ENCODE data around the gene ACTL6B.

Gene ACTL6B

GRCh38 chr7:100609958-100610357 is 46.3 kb downstream of the ACTL6B start:
- CTCF ChIA-PET: interaction anchor here (0.6 kb wide), 1 partner anchor 180 kb away, joined by 4 read pairs; no protein-coding TSS in a partner anchor
- TF ChIP-seq SP1 (IDR thresholded peaks at IDR 0.05): no peak
- TF ChIP-seq FOXM1 (IDR thresholded peaks at IDR 0.05; ENCODE audit: borderline replicate concordance): no peak
- no peak for TF ChIP-seq ARNT (IDR thresholded peaks at IDR 0.05)
- TF ChIP-seq NFRKB (IDR thresholded peaks at IDR 0.05): no peak
- TF ChIP-seq ELF4 (IDR thresholded peaks at IDR 0.05): no peak
- no peak for TF ChIP-seq TARDBP (IDR thresholded peaks at IDR 0.05)
- TF ChIP-seq FOXK2 (IDR thresholded peaks at IDR 0.05): no peak
- no peak for TF ChIP-seq LEF1 (IDR thresholded peaks at IDR 0.05; ENCODE audit: borderline replicate concordance)
- TF ChIP-seq CTBP1 (IDR thresholded peaks at IDR 0.05; ENCODE audit: borderline replicate concordance): no peak
- no peak for DNase-seq (ENCODE audit: extremely low spot score)
- POLR2A ChIA-PET: interaction anchor here (1.3 kb wide), 1 partner anchor 24 kb away, joined by 4 read pairs; the partner anchor contains the start of gene FBXO24

DNA sequence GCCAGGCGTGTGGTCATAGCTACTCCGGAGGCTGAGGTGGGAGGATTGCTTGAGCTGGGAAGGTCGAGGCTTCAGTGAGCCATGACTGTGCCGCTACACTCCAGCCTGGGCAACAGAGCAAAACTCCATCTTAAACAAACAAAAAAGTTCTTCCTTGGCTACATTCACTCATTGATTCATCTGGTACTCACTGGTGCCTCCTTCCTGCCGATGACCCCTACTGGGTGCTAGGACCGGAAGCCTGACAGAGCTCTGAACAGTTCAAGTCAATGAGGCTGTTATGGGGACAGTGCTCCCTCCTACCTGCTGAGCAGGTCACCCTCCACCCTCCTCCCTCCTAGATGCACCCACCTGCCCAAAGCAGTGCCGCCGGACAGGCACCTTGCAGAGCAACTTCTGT is 49.1 kb downstream of the ACTL6B start:
- no peak for DNase-seq (ENCODE audit: extremely low spot score)
- ChIA-PET CTCF (interaction anchor here (0.5 kb wide), 1 partner anchor 60 kb away, joined by 3 read pairs; no protein-coding TSS in a partner anchor), POLR2A (interaction anchor here (0.7 kb wide), 1 partner anchor 99 kb away, joined by 3 read pairs; the partner anchor contains the start of gene POP7)
- TF ChIP-seq ELF4 (IDR thresholded peaks at IDR 0.05): no peak
- TF ChIP-seq SUZ12 (IDR thresholded peaks at IDR 0.05): no peak
- no peak for TF ChIP-seq FOXM1 (IDR thresholded peaks at IDR 0.05; ENCODE audit: borderline replicate concordance)
- no peak for TF ChIP-seq ZNF384 (IDR thresholded peaks at IDR 0.05)
- TF ChIP-seq LEF1 (IDR thresholded peaks at IDR 0.05; ENCODE audit: borderline replicate concordance): no peak
- TF ChIP-seq NFRKB (IDR thresholded peaks at IDR 0.05): no peak
- no peak for TF ChIP-seq TARDBP (IDR thresholded peaks at IDR 0.05)
- no peak for TF ChIP-seq SP1 (IDR thresholded peaks at IDR 0.05)
- no peak for TF ChIP-seq HDGF (IDR thresholded peaks at IDR 0.05; ENCODE audit: borderline replicate concordance)
- TF ChIP-seq, protein P1, sequence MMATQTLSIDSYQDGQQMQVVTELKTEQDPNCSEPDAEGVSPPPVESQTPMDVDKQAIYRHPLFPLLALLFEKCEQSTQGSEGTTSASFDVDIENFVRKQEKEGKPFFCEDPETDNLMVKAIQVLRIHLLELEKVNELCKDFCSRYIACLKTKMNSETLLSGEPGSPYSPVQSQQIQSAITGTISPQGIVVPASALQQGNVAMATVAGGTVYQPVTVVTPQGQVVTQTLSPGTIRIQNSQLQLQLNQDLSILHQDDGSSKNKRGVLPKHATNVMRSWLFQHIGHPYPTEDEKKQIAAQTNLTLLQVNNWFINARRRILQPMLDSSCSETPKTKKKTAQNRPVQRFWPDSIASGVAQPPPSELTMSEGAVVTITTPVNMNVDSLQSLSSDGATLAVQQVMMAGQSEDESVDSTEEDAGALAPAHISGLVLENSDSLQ (IDR thresholded peaks at IDR 0.05): no peak
- no peak for TF ChIP-seq CTBP1 (IDR thresholded peaks at IDR 0.05; ENCODE audit: borderline replicate concordance)
- no peak for TF ChIP-seq FOXA1 (IDR thresholded peaks at IDR 0.05)
- no peak for TF ChIP-seq L3MBTL2 (conservative IDR thresholded peaks at IDR 0.05)
- no peak for TF ChIP-seq BHLHE40 (IDR thresholded peaks at IDR 0.05; ENCODE audit: borderline replicate concordance)
- no peak for TF ChIP-seq FOXK2 (IDR thresholded peaks at IDR 0.05)
- no peak for TF ChIP-seq ARNT (IDR thresholded peaks at IDR 0.05)

DNA sequence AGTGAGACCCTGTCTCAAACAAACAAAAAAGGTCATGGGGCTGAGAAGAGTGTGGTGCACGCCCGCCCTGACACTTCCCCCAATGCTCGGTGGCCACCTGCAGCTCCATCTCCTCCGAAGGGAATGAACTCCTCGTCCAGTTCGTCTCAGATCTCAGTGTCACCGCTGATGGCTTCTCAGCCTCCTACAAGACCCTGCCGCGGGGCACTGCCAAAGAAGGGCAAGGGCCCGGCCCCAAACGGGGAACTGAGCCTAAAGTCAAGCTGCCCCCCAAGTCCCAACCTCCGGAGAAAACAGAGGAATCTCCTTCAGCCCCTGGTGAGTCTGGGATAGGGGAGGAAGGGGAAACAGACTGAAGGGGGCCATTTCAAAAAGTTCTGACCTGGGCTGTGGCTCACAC is 49.9 kb downstream of the ACTL6B start:
- TF ChIP-seq HDGF (IDR thresholded peaks at IDR 0.05; ENCODE audit: borderline replicate concordance) (no peak), ARNT (IDR thresholded peaks at IDR 0.05) (no peak), ZNF384 (IDR thresholded peaks at IDR 0.05) (no peak), FOXA1 (IDR thresholded peaks at IDR 0.05) (no peak), LEF1 (IDR thresholded peaks at IDR 0.05; ENCODE audit: borderline replicate concordance) (no peak), SUZ12 (IDR thresholded peaks at IDR 0.05) (no peak), FOXK2 (IDR thresholded peaks at IDR 0.05) (no peak), L3MBTL2 (conservative IDR thresholded peaks at IDR 0.05) (no peak), NFRKB (IDR thresholded peaks at IDR 0.05) (no peak), CTBP1 (IDR thresholded peaks at IDR 0.05; ENCODE audit: borderline replicate concordance) (no peak), FOXM1 (IDR thresholded peaks at IDR 0.05; ENCODE audit: borderline replicate concordance) (no peak), ELF4 (IDR thresholded peaks at IDR 0.05) (no peak)
- TF ChIP-seq, protein P1 (IDR thresholded peaks at IDR 0.05): no peak
- DNase-seq (ENCODE audit: extremely low spot score): no peak
- ChIA-PET CTCF (no interaction called here), POLR2A (interaction anchor here (0.7 kb wide), 1 partner anchor 17 kb away, joined by 4 read pairs; no protein-coding TSS in a partner anchor)

DNA sequence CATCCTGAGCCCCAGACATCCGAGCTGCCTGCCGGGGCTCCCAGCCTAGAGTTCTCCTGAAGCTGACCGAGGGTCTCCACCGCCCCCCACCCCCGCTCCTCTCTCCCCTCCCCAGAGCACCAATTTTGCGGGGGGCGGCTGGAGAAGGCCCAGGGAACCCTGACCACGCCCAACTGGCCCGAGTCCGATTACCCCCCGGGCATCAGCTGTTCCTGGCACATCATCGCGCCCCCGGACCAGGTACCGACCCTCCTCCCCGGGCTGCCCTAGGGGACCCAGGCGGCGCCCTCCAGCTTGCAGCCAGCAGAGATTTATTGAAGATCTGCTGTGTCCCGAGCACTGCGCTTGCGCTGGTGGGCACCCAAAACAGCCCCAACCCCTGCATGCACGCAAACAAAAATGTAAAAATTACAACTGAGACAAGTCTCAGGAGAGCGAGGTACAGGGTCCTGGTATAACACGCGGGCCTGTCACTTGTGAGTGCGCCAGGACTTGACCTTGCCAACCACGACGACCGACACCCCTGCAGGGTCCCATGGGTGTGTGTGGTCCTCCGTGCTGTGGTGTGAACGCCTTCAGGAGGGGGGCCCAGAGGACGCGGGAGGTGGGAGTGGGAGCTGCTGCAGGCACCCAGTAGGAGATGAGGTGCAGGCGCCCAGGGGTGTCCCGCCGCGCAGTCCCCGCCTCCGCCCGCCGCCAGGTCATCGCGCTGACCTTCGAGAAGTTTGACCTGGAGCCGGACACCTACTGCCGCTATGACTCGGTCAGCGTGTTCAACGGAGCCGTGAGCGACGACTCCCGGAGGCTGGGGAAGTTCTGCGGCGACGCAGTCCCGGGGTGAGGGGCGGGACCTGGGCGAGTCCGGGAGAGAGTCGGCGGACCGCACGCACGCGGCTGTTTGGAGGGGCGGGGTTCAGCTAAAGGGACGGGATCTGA is 51.0 kb downstream of the ACTL6B start:
- ChIA-PET POLR2A (interaction anchor here (0.7 to 3.1 kb wide), 4 partner anchors 16 to 100 kb away, joined by 3 to 14 read pairs (median 4); partner anchors contain the start of genes FBXO24, GIGYF1, LRCH4 and POP7), CTCF (interaction anchor here (0.8 kb wide), 1 partner anchor 87 kb away, joined by 3 read pairs; no protein-coding TSS in a partner anchor)
- DNase-seq (ENCODE audit: extremely low spot score): no peak
- TF ChIP-seq CTBP1 (IDR thresholded peaks at IDR 0.05; ENCODE audit: borderline replicate concordance): no peak

DNA sequence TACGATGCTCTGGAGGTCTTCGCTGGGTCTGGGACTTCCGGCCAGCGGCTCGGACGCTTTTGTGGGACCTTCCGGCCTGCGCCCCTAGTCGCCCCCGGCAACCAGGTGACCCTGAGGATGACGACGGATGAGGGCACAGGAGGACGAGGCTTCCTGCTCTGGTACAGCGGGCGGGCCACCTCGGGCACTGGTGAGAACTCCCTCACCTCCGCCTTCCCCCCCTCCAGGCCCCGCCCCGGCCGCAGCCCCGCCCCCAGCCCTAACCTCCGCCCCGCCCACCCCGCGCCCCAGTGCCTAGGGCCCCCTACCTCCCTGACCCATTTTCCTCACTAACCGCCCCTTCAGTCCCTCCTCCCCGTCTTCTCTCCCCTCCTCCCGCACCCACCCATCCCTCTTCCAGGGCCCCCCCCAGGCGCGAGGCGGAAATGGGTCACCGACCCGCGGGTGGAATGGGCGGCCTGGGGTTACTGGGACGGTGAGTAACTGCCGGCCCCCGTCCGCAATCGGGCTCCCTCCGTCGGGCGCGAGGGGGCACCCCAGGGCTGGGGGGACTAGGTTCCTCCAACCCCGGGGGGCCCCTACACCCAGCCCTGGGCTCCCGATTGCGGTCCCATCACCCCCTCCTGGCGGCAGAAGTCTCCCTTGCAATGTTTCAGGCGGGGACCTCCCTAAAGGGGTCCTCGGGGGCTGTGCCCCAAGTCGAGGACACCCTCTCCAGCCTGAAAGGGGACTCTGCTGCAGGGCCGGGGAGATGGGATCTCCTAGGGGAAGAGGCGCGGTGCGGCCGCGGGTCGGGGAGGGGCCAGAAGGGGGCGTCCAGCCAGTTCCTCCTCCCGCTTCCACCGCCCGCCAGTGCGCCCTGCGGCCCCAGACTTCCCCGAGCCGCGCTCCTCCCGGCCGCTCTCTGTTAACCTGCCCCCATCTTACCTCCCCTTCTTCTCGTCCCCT is 51.9 kb downstream of the ACTL6B start:
- peak; percentile 81 for DNase-seq (ENCODE audit: extremely low spot score)
- POLR2A ChIA-PET: interaction anchor here (1.3 to 3.1 kb wide), 9 partner anchors 8 to 101 kb away, joined by 3 to 40 read pairs (median 8); partner anchors contain the start of genes FBXO24, GIGYF1, LRCH4 and MOSPD3
- TF ChIP-seq BHLHE40 (IDR thresholded peaks at IDR 0.05; ENCODE audit: borderline replicate concordance): no peak
- TF ChIP-seq HDGF (IDR thresholded peaks at IDR 0.05; ENCODE audit: borderline replicate concordance): no peak
- no peak for TF ChIP-seq SP1 (IDR thresholded peaks at IDR 0.05)
- no peak for TF ChIP-seq SUZ12 (IDR thresholded peaks at IDR 0.05)
- TF ChIP-seq FOXM1 (IDR thresholded peaks at IDR 0.05; ENCODE audit: borderline replicate concordance): peak; percentile 54; the same call in 1 of the 2 replicates
- TF ChIP-seq TARDBP (IDR thresholded peaks at IDR 0.05): no peak
- CTCF ChIA-PET: interaction anchor here (0.7 to 1.0 kb wide), 3 partner anchors 10 to 101 kb away, joined by 3 to 4 read pairs (median 3); no protein-coding TSS in a partner anchor

Data from HEK293T (cell line).